ENCODE measurements around the gene SLC37A3. TPM values are rescaled to one million over a fixed set of nuclear protein-coding genes. Genes with fewer than 3 reads are reported as not detected.

SLC37A3 gene
- total RNA-seq (10 to 100 TPM in 5 of 9 donors, 1 to 10 TPM in 4; 6.5 to 16.1 (median 10.0) TPM), polyA plus RNA-seq (1 to 10 TPM; 6.8 to 9.5 TPM)
- long read RNA-seq, donor 1, transcript SLC37A3-201 (15 exons, 3,349 nt), result major isoform, 9 of 20 reads
- long read RNA-seq, donor 1, partial matches to known transcripts, result 0 of 20 reads
- long read RNA-seq, donor 1, other reads (novel, unspliced or antisense), result 9 of 20 reads
- long read RNA-seq, donor 2, transcript SLC37A3-202 (12 exons, 2,955 nt), result minor isoform, 10 of 59 reads
- long read RNA-seq, donor 2, transcript SLC37A3-201 (15 exons, 3,349 nt), result major isoform, 28 of 59 reads
- long read RNA-seq, donor 2, partial matches to known transcripts, result 0 of 59 reads
- long read RNA-seq, donor 2, other reads (novel, unspliced or antisense), result 21 of 59 reads
- long read RNA-seq, donor 3, transcript SLC37A3-201 (15 exons, 3,349 nt), result major isoform, 10 of 21 reads
- long read RNA-seq, donor 3, partial matches to known transcripts, result 3 of 21 reads
- long read RNA-seq, donor 3, other reads (novel, unspliced or antisense), result 6 of 21 reads

DNA sequence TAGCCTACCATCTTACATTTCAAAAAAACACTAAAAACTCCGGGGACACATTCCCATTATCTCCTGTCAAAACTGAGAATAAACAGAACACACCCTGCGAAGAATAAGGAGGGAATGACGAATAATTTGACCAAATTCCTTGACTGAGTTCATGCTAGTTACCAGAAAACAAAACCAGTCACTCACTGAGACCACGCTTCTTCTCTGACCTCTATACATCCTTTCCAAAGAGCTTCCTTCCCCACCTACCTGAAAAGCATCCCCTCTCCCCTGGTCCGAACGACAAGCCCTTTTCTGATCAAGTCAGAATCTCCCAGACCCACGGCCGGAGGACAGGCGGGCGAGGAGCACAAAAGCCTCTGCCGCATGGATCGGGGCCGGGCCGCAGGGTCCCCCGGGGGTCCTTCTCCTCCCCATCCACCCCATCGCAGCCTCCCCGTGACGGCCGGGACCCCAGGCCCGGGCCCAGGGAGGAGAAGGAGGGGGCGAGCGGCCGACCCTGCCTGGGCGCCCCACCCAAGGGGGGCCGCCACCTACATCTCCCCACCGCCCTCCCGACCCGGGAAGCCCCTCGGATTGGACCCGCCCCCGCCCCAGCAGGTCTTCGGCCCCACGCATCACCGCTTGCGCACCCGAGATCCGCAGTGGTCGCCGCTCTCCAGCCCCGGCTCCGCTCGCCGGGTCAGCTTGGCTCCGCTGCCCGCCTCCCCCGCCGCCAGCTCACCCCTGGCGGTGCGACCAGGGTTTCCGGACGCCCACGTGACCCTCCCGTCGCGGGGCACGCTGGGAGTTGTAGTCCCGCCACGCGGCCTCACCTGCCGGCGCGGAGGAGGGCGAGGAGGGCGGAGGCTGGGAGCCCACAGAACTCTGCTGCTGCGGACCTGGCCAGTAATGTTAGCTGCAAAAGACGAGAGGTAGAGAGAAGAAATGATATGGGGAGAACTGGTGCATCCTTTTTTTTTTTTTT lies at the start of gene SLC37A3:
SLC37A3 (minus strand) TSS at position 747 of the 967 bp plus-strand sequence. CDS start 16,004 bp downstream, outside the sequence.
- Histone ChIP-seq H3K9me3 (no peaks in the 10 kb centered on the region), H3K4me3 (peak within 1 kb of the TSS; percentile 70 to 100 (median 90)), H3K27me3 (peaks cover 0 to 28% (median 3%) of the 10 kb centered on the region in 9 donors), H3K4me1 (peaks cover 0 to 24% (median 3%) of the 10 kb centered on the region in 12 donors), H3K36me3 (no peaks in the 10 kb centered on the region), H3K27ac (peak within 1 kb of the TSS in 11 of 12 donors; percentile 59 to 92 (median 84))
- ATAC-seq, result peak; percentile 88 to 99 (median 98)
- intact Hi-C loops (cut with DNase I), result no loop called here
- TF ChIP-seq CTCF (IDR thresholded peaks at IDR 0.05) (peak in 4 of 12 donors; percentile 14 to 32 (median 24)), POLR2A (IDR thresholded peaks at IDR 0.05) (peak in 1 of 2 donors; percentile 76)
- peak; percentile 87 to 94 (median 89) for DNase-seq
- 0 to 2% (median 1%) methylated on average over 48 to 66 of the region's 66 CpGs for WGBS, 4 donors

GRCh38 chr7:140447841-140448240 lies 49.5 kb upstream of the SLC37A3 start:
- Histone ChIP-seq H3K9me3 (no peaks in the 10 kb centered on the region), H3K27me3 (no peaks in the 10 kb centered on the region), H3K36me3 (peaks cover 0 to 12% (median 6%) of the 10 kb centered on the region in 9 donors), H3K27ac (no peak overlapping the region), H3K4me3 (no peak overlapping the region), H3K4me1 (peaks cover 0 to 13% (median 0%) of the 10 kb centered on the region in 12 donors)
- no peak for DNase-seq
- no peak for TF ChIP-seq CTCF (IDR thresholded peaks at IDR 0.05)
- no peak for TF ChIP-seq POLR2A (IDR thresholded peaks at IDR 0.05)
- ATAC-seq, result no peak
- intact Hi-C loops (cut with DNase I), result no loop called here
- 88 to 92% (median 90%) methylated on average over 7 of the region's 7 CpGs for WGBS, 4 donors

GRCh38 chr7:140446467-140446866 lies 48.1 kb upstream of the SLC37A3 start:
- Histone ChIP-seq H3K4me3 (no peak overlapping the region), H3K27ac (no peak overlapping the region), H3K27me3 (no peaks in the 10 kb centered on the region), H3K36me3 (no peaks in the 10 kb centered on the region), H3K4me1 (peaks cover 0 to 13% (median 0%) of the 10 kb centered on the region in 12 donors), H3K9me3 (no peaks in the 10 kb centered on the region)
- ATAC-seq, result no peak
- intact Hi-C loops (cut with DNase I), result no loop called here
- DNase-seq, result no peak
- TF ChIP-seq POLR2A (IDR thresholded peaks at IDR 0.05) (no peak), CTCF (IDR thresholded peaks at IDR 0.05) (no peak)
- WGBS, 4 donors, result 89 to 98% (median 95%) methylated on average over 11 of the region's 11 CpGs

Measured in heart left ventricle (tissue), 16 donors.